GM12865 (cell line): Measurements from ENCODE around the gene CXCR6.

Experiments
- DNase-seq: peaks from one replicate; pipeline ENCODE4 v3.0.0; 2010; ENCODE audit warnings: low read depth
- H3K4me3 ChIP-seq: 2 replicates; pipeline ENCODE4 v1.5.1; 2011; ENCODE audit warnings: mild to moderate bottlenecking, low read depth, low read length, control low read depth
- TF ChIP-seq, protein P1 (sequence below): IDR thresholded peaks from 2 replicates; pipeline ENCODE4 v1.5.1; 2011; ENCODE audit warnings: low read length, control low read depth, low read depth, inconsistent platforms; ENCODE audit not compliant: insufficient read depth; ENCODE audit errors: missing control alignments

Gene CXCR6

DNA sequence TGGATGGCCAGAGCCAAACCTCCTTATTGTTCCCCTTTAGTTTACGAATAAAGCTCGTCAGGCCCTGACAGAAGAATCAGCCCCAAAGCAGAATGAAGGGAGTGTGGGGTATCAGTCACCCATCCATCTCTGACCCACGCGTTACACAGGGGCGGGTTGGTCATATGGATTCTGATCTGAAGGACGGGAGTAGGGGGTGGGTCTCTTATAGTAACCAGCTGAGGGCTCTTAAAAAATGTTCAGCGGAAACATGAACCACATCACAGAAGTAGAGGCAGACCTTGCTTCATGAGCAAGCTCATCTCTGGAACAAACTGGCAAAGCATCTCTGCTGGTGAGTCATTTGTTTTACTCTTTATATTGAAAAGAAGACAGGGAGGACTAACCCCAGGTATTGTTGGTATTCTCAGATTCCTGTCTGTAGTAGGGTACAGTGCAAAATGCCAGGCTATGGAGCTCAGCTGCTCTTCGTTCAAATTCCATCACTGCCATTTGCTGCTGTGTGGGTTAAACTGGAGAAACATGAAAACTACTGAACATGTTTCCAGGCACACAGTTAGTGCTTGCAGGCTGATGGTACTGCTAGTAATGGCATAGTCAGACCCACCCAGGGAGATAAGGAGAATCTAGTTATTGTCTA is at the start of gene CXCR6:
TSS of gene CXCR6 (plus strand) at position 258 of the 640 bp plus-strand sequence. CDS start 3,018 bp downstream, outside the sequence.
- no peak within 1 kb of the TSS for H3K4me3 ChIP-seq
- TF ChIP-seq, protein P1, sequence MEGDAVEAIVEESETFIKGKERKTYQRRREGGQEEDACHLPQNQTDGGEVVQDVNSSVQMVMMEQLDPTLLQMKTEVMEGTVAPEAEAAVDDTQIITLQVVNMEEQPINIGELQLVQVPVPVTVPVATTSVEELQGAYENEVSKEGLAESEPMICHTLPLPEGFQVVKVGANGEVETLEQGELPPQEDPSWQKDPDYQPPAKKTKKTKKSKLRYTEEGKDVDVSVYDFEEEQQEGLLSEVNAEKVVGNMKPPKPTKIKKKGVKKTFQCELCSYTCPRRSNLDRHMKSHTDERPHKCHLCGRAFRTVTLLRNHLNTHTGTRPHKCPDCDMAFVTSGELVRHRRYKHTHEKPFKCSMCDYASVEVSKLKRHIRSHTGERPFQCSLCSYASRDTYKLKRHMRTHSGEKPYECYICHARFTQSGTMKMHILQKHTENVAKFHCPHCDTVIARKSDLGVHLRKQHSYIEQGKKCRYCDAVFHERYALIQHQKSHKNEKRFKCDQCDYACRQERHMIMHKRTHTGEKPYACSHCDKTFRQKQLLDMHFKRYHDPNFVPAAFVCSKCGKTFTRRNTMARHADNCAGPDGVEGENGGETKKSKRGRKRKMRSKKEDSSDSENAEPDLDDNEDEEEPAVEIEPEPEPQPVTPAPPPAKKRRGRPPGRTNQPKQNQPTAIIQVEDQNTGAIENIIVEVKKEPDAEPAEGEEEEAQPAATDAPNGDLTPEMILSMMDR: no peak
- no peak for DNase-seq

DNA sequence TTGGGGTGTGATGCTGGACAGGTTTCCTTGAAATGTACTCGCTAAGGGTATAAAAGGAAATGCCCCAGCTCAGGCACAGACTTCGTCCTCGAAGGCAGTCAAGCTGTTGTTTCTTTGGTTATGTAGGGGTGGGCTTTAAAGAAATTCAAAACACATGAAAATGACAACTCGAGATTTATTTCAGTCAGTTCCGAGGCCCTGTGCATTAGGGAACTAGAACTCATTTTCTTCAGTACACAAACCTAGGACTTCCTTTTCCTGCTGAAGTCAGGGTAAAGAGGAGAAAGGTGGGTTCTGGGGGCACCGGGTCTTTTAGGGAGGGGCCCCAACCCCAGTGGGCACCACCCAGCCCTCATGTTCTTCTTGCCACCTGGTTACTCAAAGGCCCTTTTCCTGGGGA is 49.2 kb upstream of the CXCR6 start:
- TF ChIP-seq, protein P1: no peak
- DNase-seq: no peak
- H3K4me3 ChIP-seq: no peak overlapping the region

DNA sequence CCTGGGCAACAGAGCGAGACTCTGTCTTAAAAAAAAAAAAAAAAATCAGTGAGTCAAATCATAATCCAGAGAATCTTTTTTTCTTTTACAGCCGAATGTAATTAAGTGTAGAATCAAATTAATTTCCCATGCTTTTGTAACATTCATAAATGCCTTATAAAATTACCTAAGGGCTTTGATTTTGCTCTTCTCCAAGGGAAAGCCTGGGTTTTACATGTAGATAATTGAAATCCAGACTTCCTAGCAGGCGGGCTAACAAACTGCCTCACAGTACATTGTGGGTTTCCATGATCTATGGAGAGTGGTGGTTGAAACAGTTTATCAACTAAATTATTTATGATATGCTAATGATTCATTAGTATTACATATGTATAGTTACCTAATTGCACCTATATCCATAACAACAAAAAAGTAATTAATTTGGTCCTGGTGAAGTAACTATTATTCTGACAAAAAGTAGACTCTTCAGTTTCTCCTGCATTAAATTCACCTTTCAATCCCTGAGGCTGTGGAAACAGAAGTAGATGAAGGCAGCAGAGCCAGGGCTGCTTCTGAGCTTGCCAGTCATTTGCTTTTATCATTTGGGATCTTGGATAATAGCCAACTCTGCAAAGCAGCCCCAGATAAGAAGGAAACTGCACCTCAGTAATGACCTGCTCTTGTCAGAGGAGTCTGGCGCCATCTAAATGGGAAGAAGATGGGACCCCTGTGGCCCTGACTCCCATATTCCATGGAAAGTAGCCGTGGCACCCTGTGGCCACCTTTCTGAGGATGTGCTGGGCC is 47.4 kb upstream of the CXCR6 start:
- DNase-seq: no peak
- TF ChIP-seq, protein P1: no peak
- H3K4me3 ChIP-seq: no peak overlapping the region

DNA sequence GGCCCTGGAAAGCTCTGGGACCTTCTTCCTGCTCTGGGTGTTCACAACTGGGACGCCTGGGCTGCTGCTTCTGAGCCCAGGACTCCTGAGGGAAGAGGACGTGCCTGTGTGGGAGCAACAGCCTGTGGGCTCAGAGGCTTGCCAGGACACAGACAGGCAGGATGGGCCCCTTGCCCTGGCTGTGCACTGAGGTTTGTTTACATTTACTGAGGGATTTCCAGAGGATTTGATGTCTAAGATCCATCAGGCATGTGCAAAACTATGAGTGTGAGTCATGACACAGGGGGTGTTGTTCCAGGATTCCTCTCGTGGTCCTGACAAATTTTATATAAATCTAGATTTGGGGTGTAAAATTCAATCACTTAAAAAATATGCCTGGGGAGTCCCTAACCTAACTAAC is 46.3 kb upstream of the CXCR6 start:
- TF ChIP-seq, protein P1: no peak

DNA sequence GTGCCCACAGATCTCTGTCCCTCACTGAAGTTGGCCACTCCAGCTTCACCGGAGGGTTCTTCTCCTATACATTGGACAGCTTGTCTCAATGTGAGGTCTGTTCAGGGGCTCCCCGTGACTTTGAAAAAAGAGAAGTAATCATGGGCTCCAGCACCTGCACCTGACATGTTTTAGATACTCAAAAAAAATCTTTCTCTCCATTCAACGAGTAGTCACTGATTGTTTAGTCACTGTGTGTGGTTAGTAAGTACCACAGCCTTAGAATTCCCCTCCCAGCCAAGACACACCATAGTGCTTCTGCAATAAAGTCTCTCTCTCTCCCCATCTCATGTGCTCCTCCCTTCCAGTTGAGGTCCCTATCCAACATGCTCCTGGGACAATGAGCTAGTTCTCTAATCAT is 38.3 kb upstream of the CXCR6 start:
- TF ChIP-seq, protein P1: no peak
- peak; percentile 52 for DNase-seq
- no peak overlapping the region for H3K4me3 ChIP-seq

More for the DNA sequence above, 46.3 kb upstream of the CXCR6 start:
- H3K4me3 ChIP-seq: no peak overlapping the region
- no peak for DNase-seq

DNA sequence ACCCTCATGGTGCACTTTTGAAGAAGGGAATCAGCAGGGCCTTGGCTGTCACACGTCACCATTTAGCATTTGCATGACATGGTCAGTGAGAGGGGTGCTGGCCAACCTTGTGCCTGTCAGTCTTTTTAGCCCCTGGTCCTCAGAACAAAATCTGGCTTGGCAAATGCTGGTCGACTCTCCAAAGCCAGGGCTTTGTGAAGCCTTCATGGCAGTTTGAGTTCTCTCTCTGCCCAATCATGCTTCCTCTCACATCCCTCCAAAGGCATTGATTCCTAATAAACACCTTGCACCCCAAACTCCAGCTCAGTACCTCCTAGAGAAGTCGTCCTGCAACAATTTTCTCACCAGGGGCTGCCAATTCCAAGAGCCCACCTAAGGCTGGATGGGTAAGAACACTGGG is 37.5 kb upstream of the CXCR6 start:
- TF ChIP-seq, protein P1: no peak
- no peak overlapping the region for H3K4me3 ChIP-seq
- DNase-seq: no peak
